GM19395 (cell line): Measurements from ENCODE around the gene AP4M1.
"Not testable (repeated sequence)": the region's sequence is repeated elsewhere in the genome, so short reads cannot be mapped to it uniquely, and the experiment has no call there.

Experiments used
- ATAC-seq: cut with Tn5 transposase; IDR thresholded peaks from one replicate; pipeline ENCODE4 v1.9.1; 2021; ENCODE audit warnings: mild to moderate bottlenecking, moderate library complexity; ENCODE audit not compliant: unreplicated experiment

AP4M1 gene

GRCh38 chr7:100130220-100130607 lies 28.8 kb downstream of the AP4M1 start:
- not testable (repeated sequence) for ATAC-seq

GRCh38 chr7:100130608-100131453 lies 29.4 kb downstream of the AP4M1 start:
- no peak for ATAC-seq

- ATAC-seq = no peak
These were observed 30.7 kb downstream of the AP4M1 start for GRCh38 chr7:100132126-100132525.

GRCh38 chr7:100132697-100133151 lies 31.3 kb downstream of the AP4M1 start:
- ATAC-seq = no peak

GRCh38 chr7:100137851-100138760 lies 36.7 kb downstream of the AP4M1 start:
- no peak for ATAC-seq

- no peak for ATAC-seq
These were observed 40.1 kb downstream of the AP4M1 start for GRCh38 chr7:100141555-100141949.

GRCh38 chr7:100142461-100142860 lies 41.0 kb downstream of the AP4M1 start:
- no peak for ATAC-seq

- not testable (repeated sequence) for ATAC-seq
These were observed 44.9 kb downstream of the AP4M1 start for GRCh38 chr7:100146350-100146749.

GRCh38 chr7:100147278-100147677 lies 45.8 kb downstream of the AP4M1 start:
- no peak for ATAC-seq

GRCh38 chr7:100148225-100148558 lies 46.7 kb downstream of the AP4M1 start:
- ATAC-seq = peak; percentile 19

GRCh38 chr7:100148559-100149328 lies 47.3 kb downstream of the AP4M1 start, which contains the start of gene LAMTOR4:
LAMTOR4 (plus strand) TSS chr7:100148918; CDS start chr7:100148973, 55 bp downstream.
- peak; percentile 98 for ATAC-seq

- ATAC-seq = no peak
These were observed 51.0 kb downstream of the AP4M1 start for GRCh38 chr7:100152404-100152803.

GRCh38 chr7:100152937-100153666 lies 51.7 kb downstream of the AP4M1 start:
- ATAC-seq = no peak

GRCh38 chr7:100153708-100154535 lies 52.5 kb downstream of the AP4M1 start:
- ATAC-seq = no peak

GRCh38 chr7:100154651-100155491 lies 53.4 kb downstream of the AP4M1 start:
- ATAC-seq = no peak

GRCh38 chr7:100155553-100156317 lies 54.3 kb downstream of the AP4M1 start:
- no peak for ATAC-seq

- ATAC-seq = no peak
These were observed 55.1 kb downstream of the AP4M1 start for GRCh38 chr7:100156331-100157068.
